Gastroesophageal sphincter (tissue), 3 donors: ENCODE results near the gene UGCG.

Source experiments
- POLR2A ChIP-seq, 2 donors: fragments of 450-650 bp; IDR thresholded peaks; one replicate each; pipeline ENCODE4 v1.6.1; 2017; ENCODE audit warnings: antibody characterized with exemption in 2 of 2, mild to moderate bottlenecking in 2 of 2, moderate library complexity in 1 of 2
- TF ChIP-seq, protein P1 (sequence below), 4 experiments: fragments of 200-600 bp in 2 of 4; fragments of 450-650 bp in 2 of 4; sonication (generic) in 1 of 4; IDR thresholded peaks; one replicate each; pipeline ENCODE4 v1.5.1; 2017 to 2019; ENCODE audit warnings: antibody characterized with exemption in 4 of 4, mild to moderate bottlenecking in 2 of 4, moderate library complexity in 2 of 4

GRCh38 chr9:111900151-111900857, 3.7 kb downstream of the UGCG start:
- no peak for TF ChIP-seq POLR2A (IDR thresholded peaks at IDR 0.05)
- TF ChIP-seq, protein P1, sequence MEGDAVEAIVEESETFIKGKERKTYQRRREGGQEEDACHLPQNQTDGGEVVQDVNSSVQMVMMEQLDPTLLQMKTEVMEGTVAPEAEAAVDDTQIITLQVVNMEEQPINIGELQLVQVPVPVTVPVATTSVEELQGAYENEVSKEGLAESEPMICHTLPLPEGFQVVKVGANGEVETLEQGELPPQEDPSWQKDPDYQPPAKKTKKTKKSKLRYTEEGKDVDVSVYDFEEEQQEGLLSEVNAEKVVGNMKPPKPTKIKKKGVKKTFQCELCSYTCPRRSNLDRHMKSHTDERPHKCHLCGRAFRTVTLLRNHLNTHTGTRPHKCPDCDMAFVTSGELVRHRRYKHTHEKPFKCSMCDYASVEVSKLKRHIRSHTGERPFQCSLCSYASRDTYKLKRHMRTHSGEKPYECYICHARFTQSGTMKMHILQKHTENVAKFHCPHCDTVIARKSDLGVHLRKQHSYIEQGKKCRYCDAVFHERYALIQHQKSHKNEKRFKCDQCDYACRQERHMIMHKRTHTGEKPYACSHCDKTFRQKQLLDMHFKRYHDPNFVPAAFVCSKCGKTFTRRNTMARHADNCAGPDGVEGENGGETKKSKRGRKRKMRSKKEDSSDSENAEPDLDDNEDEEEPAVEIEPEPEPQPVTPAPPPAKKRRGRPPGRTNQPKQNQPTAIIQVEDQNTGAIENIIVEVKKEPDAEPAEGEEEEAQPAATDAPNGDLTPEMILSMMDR (IDR thresholded peaks at IDR 0.05): no peak
